Right atrium auricular region (tissue), 2 donors: ENCODE data around the gene PAGE1. TPM values are rescaled to one million over a fixed set of nuclear protein-coding genes. Genes with fewer than 3 reads are reported as not detected.
"Not testable (repeated sequence)": the region's sequence is repeated elsewhere in the genome, so short reads cannot be mapped to it uniquely, and the experiment has no call there.

Experiments
- DNase-seq: peaks from one replicate; pipeline ENCODE4 v3.0.0-alpha.2; 2019; ENCODE audit warnings: low spot score
- H3K27ac ChIP-seq, 2 donors: fragments of 200-600 bp; sonication (generic); 1 replicate in 1 of 2; 2 replicates in 1 of 2; pipeline ENCODE4 v1.5.1; 2016 to 2019
- H3K27me3 ChIP-seq, 2 donors: fragments of 200-600 bp; sonication (generic); one replicate each; pipeline versions ENCODE4 v1.5.1 to v1.6.0; 2017 to 2019
- H3K36me3 ChIP-seq: fragments of 200-600 bp; sonication (generic); one replicate; pipeline ENCODE4 v1.5.1; 2016
- H3K4me1 ChIP-seq, 2 donors: fragments of 200-600 bp; sonication (generic); one replicate each; pipeline versions ENCODE4 v1.5.1 to v1.6.0; 2017 to 2019
- H3K4me3 ChIP-seq, 2 donors: fragments of 200-600 bp; sonication (generic); 1 replicate in 1 of 2; 2 replicates in 1 of 2; pipeline ENCODE4 v1.5.1; 2017 to 2019; ENCODE audit warnings: mild to moderate bottlenecking in 1 of 2, moderate library complexity in 1 of 2
- H3K9me3 ChIP-seq, 2 donors: fragments of 200-600 bp; sonication (generic); one replicate each; pipeline ENCODE4 v1.5.1; 2019
- CTCF ChIP-seq, 2 donors: fragments of 200-600 bp; sonication (generic); IDR thresholded peaks; one replicate each; pipeline ENCODE4 v1.5.1; 2019; ENCODE audit warnings: antibody characterized with exemption in 2 of 2
- total RNA-seq, 2 donors: library from RNA; depleted of rRNA; stranded (reverse); fragments of >200 nt; gene quantifications; one replicate each; pipeline ENCODE4 v1.1.0, GENCODE V29; 2016

Gene PAGE1
- total RNA-seq, result not detected

GRCh38 chrX:49695276-49696180 lies at the start of gene PAGE1:
PAGE1 (minus strand) TSS chrX:49695984; CDS start chrX:49694770, 1,214 bp downstream.
- no peak for DNase-seq
- no peak within 1 kb of the TSS for H3K27ac ChIP-seq
- H3K36me3 ChIP-seq, result no peaks in the 10 kb centered on the region
- H3K27me3 ChIP-seq, result no peaks in the 10 kb centered on the region
- no peak for TF ChIP-seq CTCF (IDR thresholded peaks at IDR 0.05)
- H3K4me1 ChIP-seq, result no peaks in the 10 kb centered on the region
- H3K9me3 ChIP-seq, result peaks cover 0 to 15% of the 10 kb centered on the region in 2 donors
- H3K4me3 ChIP-seq, result no peak within 1 kb of the TSS

GRCh38 chrX:49741501-49741900 lies 45.7 kb upstream of the PAGE1 start:
- not testable (repeated sequence) for H3K27ac ChIP-seq, H3K9me3 ChIP-seq, H3K4me3 ChIP-seq, H3K36me3 ChIP-seq, H3K27me3 ChIP-seq, H3K4me1 ChIP-seq, DNase-seq

- no peak for DNase-seq
- Histone ChIP-seq H3K27me3 (no peaks in the 10 kb centered on the region), H3K4me3 (no peak overlapping the region), H3K9me3 (no peaks in the 10 kb centered on the region), H3K4me1 (no peaks in the 10 kb centered on the region), H3K36me3 (no peaks in the 10 kb centered on the region), H3K27ac (no peak overlapping the region)
- no peak for TF ChIP-seq CTCF (IDR thresholded peaks at IDR 0.05)
Observed at GRCh38 chrX:49727847-49728246, 32.1 kb upstream of the PAGE1 start.

GRCh38 chrX:49726966-49727365 lies 31.2 kb upstream of the PAGE1 start:
- no peak for DNase-seq
- Histone ChIP-seq H3K9me3 (peaks cover 0 to under 1% of the 10 kb centered on the region in 2 donors), H3K4me1 (no peaks in the 10 kb centered on the region), H3K27me3 (no peaks in the 10 kb centered on the region), H3K4me3 (no peak overlapping the region), H3K36me3 (no peaks in the 10 kb centered on the region), H3K27ac (no peak overlapping the region)
- no peak for TF ChIP-seq CTCF (IDR thresholded peaks at IDR 0.05)

GRCh38 chrX:49725923-49726904 lies 30.4 kb upstream of the PAGE1 start:
- H3K27me3 ChIP-seq, result no peaks in the 10 kb centered on the region

More at GRCh38 chrX:49725923-49726904, 30.4 kb upstream of the PAGE1 start:
- H3K36me3 ChIP-seq, result no peaks in the 10 kb centered on the region
- H3K4me3 ChIP-seq, result no peak overlapping the region
- H3K27ac ChIP-seq, result no peak overlapping the region
- no peaks in the 10 kb centered on the region for H3K4me1 ChIP-seq
- peaks cover 0 to 6% of the 10 kb centered on the region in 2 donors for H3K9me3 ChIP-seq
- TF ChIP-seq CTCF (IDR thresholded peaks at IDR 0.05), result no peak
- no peak for DNase-seq
